Hepatocyte (in vitro differentiated cells): ENCODE measurements around the gene KLHL12. TPM values are rescaled to one million over a fixed set of nuclear protein-coding genes. Genes with fewer than 3 reads are reported as not detected.

Experiments
- DNase-seq: peaks from one replicate; pipeline ENCODE4 v3.0.0-alpha.2; 2016; ENCODE audit warnings: low spot score
- H2AFZ ChIP-seq: fragments of 200-600 bp; sonication (generic); 2 replicates; pipeline ENCODE4 v1.6.0; 2016; ENCODE audit warnings: antibody characterized with exemption, mild to moderate bottlenecking
- H3K27ac ChIP-seq: fragments of 200-600 bp; sonication (generic); 2 replicates; pipeline ENCODE4 v1.5.1; 2016; ENCODE audit warnings: mild to moderate bottlenecking
- H3K27me3 ChIP-seq: fragments of 200-600 bp; sonication (generic); 2 replicates; pipeline ENCODE4 v1.6.1; 2016
- H3K36me3 ChIP-seq: fragments of 200-600 bp; sonication (generic); replicated peaks from 2 replicates; pipeline ENCODE4 v1.5.1; 2016; ENCODE audit warnings: low read depth; ENCODE audit not compliant: insufficient read depth
- H3K4me1 ChIP-seq: fragments of 200-600 bp; sonication (generic); 2 replicates; pipeline ENCODE4 v1.5.1; 2016; ENCODE audit warnings: mild to moderate bottlenecking, moderate library complexity; ENCODE audit not compliant: insufficient read depth
- H3K4me2 ChIP-seq: fragments of 200-600 bp; sonication (generic); 2 replicates; pipeline ENCODE4 v1.6.0; 2016
- H3K4me3 ChIP-seq: fragments of 200-600 bp; sonication (generic); 2 replicates; pipeline ENCODE4 v1.5.1; 2016; ENCODE audit warnings: mild to moderate bottlenecking
- H3K79me2 ChIP-seq: fragments of 200-600 bp; sonication (generic); 2 replicates; pipeline ENCODE4 v1.6.0; 2017; ENCODE audit warnings: mild to moderate bottlenecking
- H3K9me2 ChIP-seq: fragments of 200-600 bp; sonication (generic); replicated peaks from 2 replicates; pipeline ENCODE4 v1.6.0; 2017; ENCODE audit warnings: mild to moderate bottlenecking; ENCODE audit not compliant: insufficient read depth
- H3K9me3 ChIP-seq: fragments of 200-600 bp; sonication (generic); 2 replicates; pipeline ENCODE4 v1.5.1; 2016; ENCODE audit warnings: low read depth, mild to moderate bottlenecking
- H4K20me1 ChIP-seq: fragments of 200-600 bp; sonication (generic); 2 replicates; pipeline ENCODE4 v1.6.0; 2016; ENCODE audit warnings: mild to moderate bottlenecking; ENCODE audit not compliant: insufficient read depth, poor library complexity, severe bottlenecking
- CTCF ChIP-seq: fragments of 200-600 bp; sonication (generic); IDR thresholded peaks from 2 replicates; pipeline ENCODE4 v1.5.1; 2016; ENCODE audit warnings: antibody characterized with exemption, mild to moderate bottlenecking; ENCODE audit not compliant: poor library complexity
- EZH2 ChIP-seq: fragments of 200-600 bp; sonication (generic); IDR thresholded peaks from 2 replicates; pipeline ENCODE4 v1.6.1; 2016; ENCODE audit warnings: antibody characterized with exemption, mild to moderate bottlenecking, borderline replicate concordance
- EZH2phosphoT487 ChIP-seq: fragments of 200-600 bp; sonication (generic); IDR thresholded peaks from one replicate; pipeline ENCODE4 v1.6.1; 2018; ENCODE audit warnings: antibody characterized with exemption, mild to moderate bottlenecking, low read depth, moderate library complexity; ENCODE audit not compliant: unreplicated experiment, severe bottlenecking
- WGBS: methylation state at CpG from one replicate; pipeline ENCODE4 v1.1.6; 2016; ENCODE audit warnings: low lambda C conversion rate; ENCODE audit errors: missing lambda C conversion rate; 5-methylcytosine and 5-hydroxymethylcytosine counted together
- polyA plus RNA-seq: library from polyadenylated mRNA; unstranded; fragments of >200 nt; fragmentation: Nextera tagmentation; extraction: Ambion mirVana; gene quantifications from 2 replicates; pipeline ENCODE4 v1.2.1, GENCODE V29; 2016
- total RNA-seq: library from RNA; depleted of rRNA; stranded (reverse); fragments of >200 nt; gene quantifications from 2 replicates; pipeline ENCODE4 v1.2.3, GENCODE V29; 2014

KLHL12 gene
- total and polyA plus RNA-seq, 2 experiments from 2014 or later = 15.1 to 23.4 TPM

DNA sequence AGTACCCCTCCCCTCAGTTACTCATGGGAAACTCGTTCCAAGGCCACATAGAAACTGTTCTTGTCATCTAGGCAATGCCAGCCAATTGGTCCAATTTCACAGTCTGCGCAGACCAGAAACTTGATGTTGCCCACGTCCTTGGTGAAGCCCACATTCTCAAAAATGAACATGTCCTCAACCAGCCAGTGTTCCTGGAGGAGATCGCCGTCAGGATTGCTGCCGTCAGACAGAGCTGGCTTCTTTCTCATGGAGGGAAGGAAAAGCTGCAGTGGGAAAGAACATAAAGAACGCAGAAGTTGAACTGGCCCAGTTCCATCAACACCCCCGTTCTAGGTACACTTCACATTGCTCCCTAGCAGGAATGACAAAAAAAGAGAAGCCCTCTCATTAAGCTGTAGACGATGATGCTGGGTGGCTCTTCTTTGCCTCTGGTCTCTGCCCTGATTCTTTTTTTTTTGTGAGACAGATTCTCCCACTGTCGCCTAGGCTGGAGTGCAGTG is 46.0 kb downstream of the KLHL12 start:
- WGBS = 96% methylated on average over 10 of the region's 10 CpGs
- DNase-seq = no peak
- no peak overlapping the region for H3K4me2 ChIP-seq
- no peaks in the 10 kb centered on the region for H3K36me3 ChIP-seq
- no peak for TF ChIP-seq EZH2phosphoT487
- no peak for TF ChIP-seq CTCF
- TF ChIP-seq EZH2 = no peak
- H3K9me3 ChIP-seq = no peaks in the 10 kb centered on the region
- H3K27me3 ChIP-seq = no peaks in the 10 kb centered on the region
- H3K4me1 ChIP-seq = no peaks in the 10 kb centered on the region
- no peak overlapping the region for H3K4me3 ChIP-seq
- H2AFZ ChIP-seq = no peak overlapping the region
- no peak overlapping the region for H3K27ac ChIP-seq
- no peaks in the 10 kb centered on the region for H3K9me2 ChIP-seq
- H4K20me1 ChIP-seq = no peaks in the 10 kb centered on the region
- peaks cover 36% of the 10 kb centered on the region for H3K79me2 ChIP-seq

DNA sequence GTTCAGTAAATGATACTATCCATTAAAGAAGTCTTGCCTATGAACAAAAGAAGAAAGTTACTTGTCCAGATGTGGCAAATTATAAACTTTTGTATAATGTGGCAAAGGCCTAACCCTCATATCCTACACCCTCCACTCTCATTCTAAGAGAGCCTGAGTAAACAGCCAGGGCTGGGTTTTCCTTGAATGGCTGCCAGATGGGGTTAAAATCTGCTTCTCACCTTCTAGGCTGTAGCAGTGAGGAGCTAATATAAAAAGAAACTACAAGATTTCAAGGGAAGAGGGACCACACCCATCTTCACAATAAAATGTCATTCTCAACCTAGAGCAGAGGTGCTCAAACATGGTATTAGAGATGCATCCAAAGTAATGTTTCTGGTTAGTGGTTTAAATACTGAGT is 47.0 kb downstream of the KLHL12 start:
- Histone ChIP-seq H3K9me2 (no peaks in the 10 kb centered on the region), H2AFZ (no peak overlapping the region), H3K4me3 (no peak overlapping the region), H3K79me2 (peaks cover 27% of the 10 kb centered on the region), H4K20me1 (no peaks in the 10 kb centered on the region), H3K27me3 (no peaks in the 10 kb centered on the region), H3K36me3 (no peaks in the 10 kb centered on the region), H3K4me1 (no peaks in the 10 kb centered on the region), H3K4me2 (no peak overlapping the region), H3K27ac (no peak overlapping the region), H3K9me3 (no peaks in the 10 kb centered on the region)
- no peak for DNase-seq
- no peak for TF ChIP-seq EZH2phosphoT487
- no peak for TF ChIP-seq CTCF
- no peak for TF ChIP-seq EZH2

DNA sequence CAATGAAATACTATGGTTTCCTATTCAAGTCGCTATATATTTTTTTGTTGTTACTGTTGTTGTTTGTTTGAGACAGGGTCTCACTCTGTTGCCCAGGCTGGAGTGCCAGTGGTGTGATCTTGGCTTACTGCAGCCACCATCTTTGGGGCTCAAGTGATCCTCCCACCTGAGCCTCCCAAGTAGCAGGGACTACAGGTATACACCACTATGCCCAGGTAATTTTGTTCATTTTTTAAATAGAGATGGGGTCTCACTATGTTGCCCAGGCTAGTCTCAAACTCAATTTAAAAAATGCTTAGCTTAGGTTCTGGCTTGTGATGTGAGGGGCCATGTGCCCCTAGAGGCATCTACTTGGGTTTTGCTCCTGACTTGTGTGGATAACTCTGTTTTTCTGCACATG is 47.9 kb downstream of the KLHL12 start:
- Histone ChIP-seq H3K36me3 (no peaks in the 10 kb centered on the region), H4K20me1 (no peaks in the 10 kb centered on the region), H3K4me3 (no peak overlapping the region), H3K27ac (no peak overlapping the region), H3K27me3 (no peaks in the 10 kb centered on the region), H3K79me2 (peaks cover 19% of the 10 kb centered on the region), H2AFZ (no peak overlapping the region), H3K4me2 (no peak overlapping the region), H3K4me1 (no peaks in the 10 kb centered on the region), H3K9me2 (no peaks in the 10 kb centered on the region), H3K9me3 (no peaks in the 10 kb centered on the region)
- TF ChIP-seq CTCF = no peak
- no peak for TF ChIP-seq EZH2phosphoT487
- TF ChIP-seq EZH2 = no peak
- WGBS = 97% methylated on average over 1 of the region's 1 CpG
- DNase-seq = no peak

- no peak for TF ChIP-seq EZH2phosphoT487
- no peak for TF ChIP-seq EZH2
- no peak for TF ChIP-seq CTCF
- WGBS = 94% methylated on average over 4 of the region's 4 CpGs
Observed at GRCh38 chr1:202873026-202873425, 54.0 kb downstream of the KLHL12 start.

More at GRCh38 chr1:202873026-202873425, 54.0 kb downstream of the KLHL12 start:
- no peaks in the 10 kb centered on the region for H3K9me2 ChIP-seq
- no peaks in the 10 kb centered on the region for H3K27me3 ChIP-seq
- H3K36me3 ChIP-seq = no peaks in the 10 kb centered on the region
- H3K27ac ChIP-seq = no peak overlapping the region
- no peaks in the 10 kb centered on the region for H3K79me2 ChIP-seq
- no peak overlapping the region for H3K4me3 ChIP-seq
- H3K4me2 ChIP-seq = no peak overlapping the region
- no peaks in the 10 kb centered on the region for H4K20me1 ChIP-seq
- no peaks in the 10 kb centered on the region for H3K9me3 ChIP-seq
- no peak for DNase-seq
- no peaks in the 10 kb centered on the region for H3K4me1 ChIP-seq
- no peak overlapping the region for H2AFZ ChIP-seq
